ENCODE measurements around the gene MYOM1.
A peak's percentile ranks its signal among the peaks of the same experiment; 100 is the strongest.

DNA sequence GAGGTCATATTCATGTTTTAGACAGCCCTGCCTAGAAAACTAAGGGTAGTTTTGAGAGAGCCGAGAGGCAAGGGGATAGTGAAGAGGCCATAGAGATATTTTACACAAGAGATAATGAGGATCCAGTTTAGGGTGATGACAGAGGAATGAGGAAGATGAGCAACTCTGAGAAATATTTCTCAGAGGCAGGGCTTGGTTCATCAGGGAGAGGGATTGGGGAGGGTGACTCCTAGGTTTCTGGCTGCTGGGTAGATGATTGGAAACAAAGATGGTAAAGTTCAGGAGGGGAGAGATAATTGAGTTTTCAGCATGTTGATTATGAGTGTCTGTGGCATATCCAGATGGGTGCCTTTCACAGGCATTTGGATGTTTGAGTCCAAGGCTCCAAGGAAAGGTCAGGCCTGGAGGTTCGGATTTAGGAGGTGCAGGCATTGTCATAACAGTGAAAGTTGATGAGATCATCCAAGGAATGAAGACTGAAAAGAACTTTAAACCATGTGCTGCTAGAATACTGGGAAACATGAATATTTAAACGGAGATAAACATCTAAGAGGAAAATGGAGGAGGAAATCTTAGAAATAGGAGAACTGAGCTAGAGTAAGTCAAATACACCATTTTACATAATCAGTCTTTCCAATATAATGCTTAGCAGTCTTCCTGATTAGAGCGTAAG, 49.6 kb upstream of the MYOM1 start:
- TF ChIP-seq CTCF (IDR thresholded peaks at IDR 0.05; ENCODE audit: extremely low read depth in 1 of 2, insufficient read depth in 1 of 2, low read depth in 1 of 2, low read length in 2 of 2): no peak
- TF ChIP-seq POLR2A (IDR thresholded peaks at IDR 0.05; ENCODE audit: low read depth, low read length): no peak
- no peak for TF ChIP-seq EZH2 (IDR thresholded peaks at IDR 0.05; ENCODE audit: borderline replicate concordance, low read depth, low read length, severe bottlenecking)
- no peak for TF ChIP-seq POLR2AphosphoS5 (IDR thresholded peaks at IDR 0.05; ENCODE audit: insufficient read depth, low read depth, low read length)
- no peak for TF ChIP-seq MAX (IDR thresholded peaks at IDR 0.05; ENCODE audit: insufficient read depth, insufficient read length)
- TF ChIP-seq JUN (IDR thresholded peaks at IDR 0.05; ENCODE audit: borderline replicate concordance, insufficient read depth, insufficient read length, low read depth): no peak
- peak; percentile 33 for TF ChIP-seq GATA2 (IDR thresholded peaks at IDR 0.05; ENCODE audit: insufficient read depth, insufficient read length, low read depth, low read length)
- TF ChIP-seq FOS (IDR thresholded peaks at IDR 0.05; ENCODE audit: borderline replicate concordance, insufficient read depth, low read length): no peak
